ENCODE results near the gene NDUFV1. TPM values are rescaled to one million over a fixed set of nuclear protein-coding genes. Genes with fewer than 3 reads are reported as not detected.

NDUFV1 gene
- total and polyA plus RNA-seq, 2 experiments from 2014 or later, result 136 to 168 TPM

GRCh38 chr11:67605231-67606011, 1.3 kb upstream of the NDUFV1 start:
- Histone ChIP-seq H3F3A (ENCODE audit: insufficient read depth) (no peaks in the 10 kb centered on the region), H3K36me3 (ENCODE audit: low read depth) (no peaks in the 10 kb centered on the region; the same call in 1 of the 2 replicates), H3K27me3 (replicated peaks; ENCODE audit: insufficient read depth) (peaks cover under 1% of the 10 kb centered on the region), H3K9me2 (ENCODE audit: insufficient read depth) (no peaks in the 10 kb centered on the region), H3K9ac (no peak overlapping the region), H3K9me3 (ENCODE audit: low read depth) (no peaks in the 10 kb centered on the region), H3K4me1 (ENCODE audit: insufficient read depth) (peaks cover 5% of the 10 kb centered on the region; the same call in 1 of the 2 replicates), H3K27ac (no peak overlapping the region), H4K20me1 (ENCODE audit: insufficient read depth) (no peaks in the 10 kb centered on the region), H3K4me3 (no peak overlapping the region), H3K79me2 (ENCODE audit: insufficient read depth) (peaks cover 22% of the 10 kb centered on the region), H2AFZ (peak overlapping the region; percentile 96), H3K4me2 (ENCODE audit: unreplicated experiment) (no peak overlapping the region)
- DNase-seq, result no peak
- TF ChIP-seq EZH2phosphoT487 (IDR thresholded peaks at IDR 0.05; ENCODE audit: insufficient read depth, low read depth), result no peak
- no peak for TF ChIP-seq EZH2 (IDR thresholded peaks at IDR 0.05; ENCODE audit: insufficient read depth, poor library complexity, severe bottlenecking)
- WGBS, 2 experiments (ENCODE audit: low coverage in 1 of 2, low lambda C conversion rate in 2 of 2, missing lambda C conversion rate in 2 of 2), result 47 to 48% methylated on average over 11 of the region's 11 CpGs
- in situ Hi-C loops (cut with MboI), result no loop called here

GRCh38 chr11:67606093-67606491, 644 bp upstream of the NDUFV1 start:
- Histone ChIP-seq H3K9me2 (ENCODE audit: insufficient read depth) (no peaks in the 10 kb centered on the region), H4K20me1 (ENCODE audit: insufficient read depth) (no peaks in the 10 kb centered on the region), H3K9me3 (ENCODE audit: low read depth) (no peaks in the 10 kb centered on the region), H3K79me2 (ENCODE audit: insufficient read depth) (peaks cover 22% of the 10 kb centered on the region), H2AFZ (peak overlapping the region; percentile 96), H3K4me3 (peak overlapping the region; percentile 91), H3K9ac (peak overlapping the region; percentile 92), H3K36me3 (ENCODE audit: low read depth) (no peaks in the 10 kb centered on the region; the same call in 1 of the 2 replicates), H3K4me2 (ENCODE audit: unreplicated experiment) (peak overlapping the region; percentile 74), H3K27ac (no peak overlapping the region), H3K27me3 (replicated peaks; ENCODE audit: insufficient read depth) (no peaks in the 10 kb centered on the region), H3F3A (ENCODE audit: insufficient read depth) (no peaks in the 10 kb centered on the region), H3K4me1 (ENCODE audit: insufficient read depth) (peaks cover 5% of the 10 kb centered on the region; the same call in 1 of the 2 replicates)
- in situ Hi-C loops (cut with MboI), result no loop called here
- 8 to 24% methylated on average over 11 to 17 of the region's 17 CpGs for WGBS, 2 experiments (ENCODE audit: low coverage in 1 of 2, low lambda C conversion rate in 2 of 2, missing lambda C conversion rate in 2 of 2)
- DNase-seq, result peak; percentile 64
- TF ChIP-seq EZH2 (IDR thresholded peaks at IDR 0.05; ENCODE audit: insufficient read depth, poor library complexity, severe bottlenecking) (no peak), EZH2phosphoT487 (IDR thresholded peaks at IDR 0.05; ENCODE audit: insufficient read depth, low read depth) (no peak)

GRCh38 chr11:67607507-67607906, 771 bp downstream of the NDUFV1 start:
- no peaks in the 10 kb centered on the region for H3F3A ChIP-seq (ENCODE audit: insufficient read depth)
- no peak overlapping the region for H3K27ac ChIP-seq
- no peaks in the 10 kb centered on the region for H3K9me2 ChIP-seq (ENCODE audit: insufficient read depth)
- peak overlapping the region; percentile 91 for H3K4me3 ChIP-seq
- peak overlapping the region; percentile 92 for H3K9ac ChIP-seq
- peaks cover 5% of the 10 kb centered on the region; the same call in 1 of the 2 replicates for H3K4me1 ChIP-seq (ENCODE audit: insufficient read depth)
- 49 to 58% methylated on average over 9 of the region's 9 CpGs for WGBS, 2 experiments (ENCODE audit: low coverage in 1 of 2, low lambda C conversion rate in 2 of 2, missing lambda C conversion rate in 2 of 2)
- in situ Hi-C loops (cut with MboI), result no loop called here
- DNase-seq, result peak; percentile 14
- no peaks in the 10 kb centered on the region for H3K27me3 ChIP-seq (replicated peaks; ENCODE audit: insufficient read depth)
- peaks cover 22% of the 10 kb centered on the region for H3K79me2 ChIP-seq (ENCODE audit: insufficient read depth)
- H3K9me3 ChIP-seq (ENCODE audit: low read depth), result no peaks in the 10 kb centered on the region
- peak overlapping the region; percentile 96 for H2AFZ ChIP-seq
- H4K20me1 ChIP-seq (ENCODE audit: insufficient read depth), result no peaks in the 10 kb centered on the region
- peak overlapping the region; percentile 72 for H3K4me2 ChIP-seq (ENCODE audit: unreplicated experiment)
- TF ChIP-seq EZH2phosphoT487 (IDR thresholded peaks at IDR 0.05; ENCODE audit: insufficient read depth, low read depth) (no peak), EZH2 (IDR thresholded peaks at IDR 0.05; ENCODE audit: insufficient read depth, poor library complexity, severe bottlenecking) (no peak)
- no peaks in the 10 kb centered on the region; the same call in 1 of the 2 replicates for H3K36me3 ChIP-seq (ENCODE audit: low read depth)

DNA sequence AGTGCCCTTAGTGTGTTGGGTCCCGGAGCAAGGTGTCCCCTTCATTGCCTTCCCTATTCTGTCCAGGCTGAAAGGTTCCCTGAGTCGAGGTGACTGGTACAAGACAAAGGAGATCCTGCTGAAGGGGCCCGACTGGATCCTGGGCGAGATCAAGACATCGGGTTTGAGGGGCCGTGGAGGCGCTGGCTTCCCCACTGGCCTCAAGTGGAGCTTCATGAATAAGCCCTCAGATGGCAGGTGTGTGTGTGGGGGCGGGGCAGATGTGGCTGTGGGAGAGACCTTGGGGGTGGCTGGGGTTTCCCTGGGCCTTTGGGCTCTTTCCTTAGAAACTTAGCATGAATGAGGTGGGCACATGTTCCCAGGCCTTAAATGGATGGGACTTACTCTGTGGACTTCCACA, 1.8 kb downstream of the NDUFV1 start:
- no peak for DNase-seq
- in situ Hi-C loops (cut with MboI), result no loop called here
- no peak overlapping the region for H3K4me2 ChIP-seq (ENCODE audit: unreplicated experiment)
- H3K36me3 ChIP-seq (ENCODE audit: low read depth), result no peaks in the 10 kb centered on the region; the same call in 1 of the 2 replicates
- H3K9ac ChIP-seq, result 0 out of 2 replicates have a peak overlapping the region, but pooled peaks have one; percentile 92
- no peaks in the 10 kb centered on the region for H3K27me3 ChIP-seq (replicated peaks; ENCODE audit: insufficient read depth)
- no peak overlapping the region for H3K4me3 ChIP-seq
- TF ChIP-seq EZH2phosphoT487 (IDR thresholded peaks at IDR 0.05; ENCODE audit: insufficient read depth, low read depth), result no peak
- no peak for TF ChIP-seq EZH2 (IDR thresholded peaks at IDR 0.05; ENCODE audit: insufficient read depth, poor library complexity, severe bottlenecking)
- H3K27ac ChIP-seq, result no peak overlapping the region
- no peaks in the 10 kb centered on the region for H3K9me3 ChIP-seq (ENCODE audit: low read depth)
- no peaks in the 10 kb centered on the region for H3K9me2 ChIP-seq (ENCODE audit: insufficient read depth)
- H3K79me2 ChIP-seq (ENCODE audit: insufficient read depth), result peaks cover 22% of the 10 kb centered on the region
- no peaks in the 10 kb centered on the region for H4K20me1 ChIP-seq (ENCODE audit: insufficient read depth)
- no peaks in the 10 kb centered on the region for H3F3A ChIP-seq (ENCODE audit: insufficient read depth)
- WGBS, 2 experiments (ENCODE audit: low coverage in 1 of 2, low lambda C conversion rate in 2 of 2, missing lambda C conversion rate in 2 of 2), result 91 to 98% methylated on average over 8 of the region's 8 CpGs
- peaks cover 5% of the 10 kb centered on the region; the same call in 1 of the 2 replicates for H3K4me1 ChIP-seq (ENCODE audit: insufficient read depth)
- H2AFZ ChIP-seq, result no peak overlapping the region

Data from GM23248 (cell line).